ENCODE data around the gene C5orf15.

Gene C5orf15

GRCh38 chr5:133926489-133927299, 41.7 kb downstream of the C5orf15 start:
- TF ChIP-seq CTCF (conservative IDR thresholded peaks at IDR 0.05; ENCODE audit: low read length): no peak
- DNase-seq (ENCODE audit: low read depth): no peak
- H3K4me3 ChIP-seq (ENCODE audit: low read length): no peak overlapping the region

GRCh38 chr5:133925866-133926488, 42.4 kb downstream of the C5orf15 start:
- no peak for DNase-seq (ENCODE audit: low read depth)
- no peak overlapping the region for H3K4me3 ChIP-seq (ENCODE audit: low read length)
- TF ChIP-seq CTCF (conservative IDR thresholded peaks at IDR 0.05; ENCODE audit: low read length): no peak

- H3K4me3 ChIP-seq (ENCODE audit: low read length): no peak overlapping the region
- TF ChIP-seq CTCF (conservative IDR thresholded peaks at IDR 0.05; ENCODE audit: low read length): no peak
- DNase-seq (ENCODE audit: low read depth): no peak
These were observed 43.2 kb downstream of the C5orf15 start for GRCh38 chr5:133925269-133925668.

- no peak for TF ChIP-seq CTCF (conservative IDR thresholded peaks at IDR 0.05; ENCODE audit: low read length)
- peak; percentile 33 for DNase-seq (ENCODE audit: low read depth)
- no peak overlapping the region for H3K4me3 ChIP-seq (ENCODE audit: low read length)
These were observed 44.1 kb downstream of the C5orf15 start for GRCh38 chr5:133924221-133924920.

- DNase-seq (ENCODE audit: low read depth): no peak
- H3K4me3 ChIP-seq (ENCODE audit: low read length): no peak overlapping the region
- TF ChIP-seq CTCF (conservative IDR thresholded peaks at IDR 0.05; ENCODE audit: low read length): no peak
These were observed 46.4 kb downstream of the C5orf15 start for GRCh38 chr5:133921979-133922378.

GRCh38 chr5:133921069-133921468, 47.4 kb downstream of the C5orf15 start:
- no peak for DNase-seq (ENCODE audit: low read depth)
- H3K4me3 ChIP-seq (ENCODE audit: low read length): no peak overlapping the region
- TF ChIP-seq CTCF (conservative IDR thresholded peaks at IDR 0.05; ENCODE audit: low read length): no peak

Data from AG10803 (cell line).